Activated CD8-positive, alpha-beta T cell treated with anti-CD3 and anti-CD28 coated beads for 36 hours (primary cell): ENCODE data around the gene SLC25A10. TPM values are rescaled to one million over a fixed set of nuclear protein-coding genes. Genes with fewer than 3 reads are reported as not detected.
A peak's percentile ranks its signal among the peaks of the same experiment; 100 is the strongest.
"Not testable (repeated sequence)": the region's sequence is repeated elsewhere in the genome, so short reads cannot be mapped to it uniquely, and the experiment has no call there.

Experiments
- ATAC-seq: fragments of 200-7000 bp; cut with Tn5 transposase; one replicate; pipeline ENCODE4 v1.10.0; 2021; ENCODE audit warnings: mild to moderate bottlenecking, moderate library complexity
- CTCF ChIA-PET: fragments of 350-600 bp; sonication (Branson Sonifier 250); formaldehyde crosslinking; loops from one replicate; lab custom pipeline; 2021; ENCODE audit warnings: antibody characterized with exemption; lab: Charles Lee
- POLR2A ChIA-PET: fragments of 350-600 bp; sonication (Branson Sonifier 250); formaldehyde crosslinking; loops from one replicate; lab custom pipeline; 2021; ENCODE audit warnings: antibody characterized with exemption; lab: Charles Lee
- DNase-seq: peaks from one replicate; pipeline ENCODE4 v3.0.0-alpha.2; 2020
- H3K27ac Mint-ChIP-seq: one replicate; pipeline ENCODE4 v1.8.0; 2021; ENCODE audit warnings: mild to moderate bottlenecking, mixed read lengths
- H3K27me3 Mint-ChIP-seq: one replicate; pipeline ENCODE4 v1.8.0; 2021; ENCODE audit warnings: mixed read lengths
- H3K36me3 Mint-ChIP-seq: one replicate; pipeline ENCODE4 v1.8.0; 2021; ENCODE audit warnings: low read depth, mixed read lengths
- H3K4me1 Mint-ChIP-seq: one replicate; pipeline ENCODE4 v1.8.0; 2021; ENCODE audit warnings: low read depth, mixed read lengths
- H3K4me3 Mint-ChIP-seq: one replicate; pipeline ENCODE4 v1.8.0; 2021; ENCODE audit warnings: mild to moderate bottlenecking, moderate library complexity, mixed read lengths
- H3K9me3 Mint-ChIP-seq: one replicate; pipeline ENCODE4 v1.8.0; 2021; ENCODE audit warnings: mixed read lengths
- CTCF ChIP-seq: fragments of 200-600 bp; IDR thresholded peaks from one replicate; pipeline ENCODE4 v1.8.0; 2022; ENCODE audit warnings: antibody characterized with exemption, mild to moderate bottlenecking
- intact Hi-C: fragments of 100-400 bp; cut with micrococcal nuclease; formaldehyde crosslinking; loops from one replicate; pipeline ENCODE4 v1.10.0; 2022
- total RNA-seq, 2 experiments: library from RNA; stranded (reverse); gene quantifications; one replicate each; pipeline ENCODE4 v1.2.3, GENCODE V29; 2021

SLC25A10 gene
- total RNA-seq, 2 experiments from 2014 or later: 29.4 to 30.5 TPM

DNA sequence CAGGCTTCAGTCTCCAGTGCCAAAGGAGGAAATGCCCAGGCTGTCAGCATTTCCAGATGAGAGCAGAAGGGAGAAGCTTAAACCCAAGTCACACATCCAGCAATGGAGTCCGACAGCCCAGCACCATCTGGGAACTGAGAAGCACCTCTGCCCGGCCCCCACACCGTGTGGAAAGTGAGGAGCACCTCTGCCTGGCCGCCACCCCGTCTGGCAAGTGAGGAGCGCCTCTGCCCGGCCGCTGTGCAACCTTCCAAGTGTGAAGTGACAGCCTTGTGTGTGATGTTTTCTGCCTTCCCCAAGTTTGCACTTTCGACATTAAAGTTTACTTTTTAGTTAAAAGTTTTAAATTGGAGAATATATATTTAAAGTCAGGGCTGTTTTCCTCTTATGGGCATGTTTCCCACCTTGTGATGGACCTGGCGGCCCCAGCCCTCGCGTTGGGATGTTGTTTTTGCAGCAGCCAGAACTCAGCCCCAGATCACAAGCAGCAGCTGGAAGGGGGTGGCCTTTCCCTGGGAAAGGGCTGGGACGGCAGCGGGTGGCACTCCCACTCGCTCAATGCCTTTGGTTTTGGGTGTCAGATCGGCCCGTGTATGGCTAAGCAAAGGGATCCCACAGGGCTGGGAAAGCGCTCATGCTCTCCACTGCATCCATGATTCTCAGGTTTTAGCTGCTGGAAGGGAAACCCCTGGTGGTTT lies 38.4 kb upstream of the SLC25A10 start:
- TF ChIP-seq CTCF: no peak
- Mint-ChIP-seq H3K4me1 (peaks cover 7% of the 10 kb centered on the region), H3K9me3 (no peaks in the 10 kb centered on the region), H3K4me3 (no peak overlapping the region), H3K27ac (no peak overlapping the region), H3K27me3 (no peaks in the 10 kb centered on the region), H3K36me3 (peaks cover 39% of the 10 kb centered on the region)
- POLR2A ChIA-PET: interaction anchor here (0.6 to 1.2 kb wide), 7 partner anchors 8 to 306 kb away, joined by 3 to 7 read pairs (median 4); partner anchors contain the start of genes ARL16, HGS and MRPL12
- ATAC-seq (no peak), DNase-seq (no peak)
- intact Hi-C loops: no loop called here
- CTCF ChIA-PET: interaction anchor here (2.5 kb wide), 1 partner anchor 11 kb away, joined by 11 read pairs; the partner anchor contains the start of genes ARL16 and HGS

GRCh38 chr17:81675515-81676221 lies 36.4 kb upstream of the SLC25A10 start:
- peaks cover 29% of the 10 kb centered on the region for H3K36me3 Mint-ChIP-seq
- H3K4me1 Mint-ChIP-seq, H3K9me3 Mint-ChIP-seq, H3K27me3 Mint-ChIP-seq, H3K27ac Mint-ChIP-seq, ATAC-seq, intact Hi-C loops, H3K4me3 Mint-ChIP-seq: not testable (repeated sequence)
- CTCF ChIA-PET: interaction anchor here (0.7 to 2.5 kb wide), 7 partner anchors 9 to 38 kb away, joined by 3 to 11 read pairs (median 3); partner anchors contain the start of genes ARL16, HGS and PDE6G
- POLR2A ChIA-PET: interaction anchor here (1.1 to 2.0 kb wide), 2 partner anchors 9 to 27 kb away, joined by 3 to 7 read pairs; partner anchors contain the start of genes CCDC137 and OXLD1
- TF ChIP-seq CTCF: peak; percentile 70
- peak; percentile 48 for DNase-seq

DNA sequence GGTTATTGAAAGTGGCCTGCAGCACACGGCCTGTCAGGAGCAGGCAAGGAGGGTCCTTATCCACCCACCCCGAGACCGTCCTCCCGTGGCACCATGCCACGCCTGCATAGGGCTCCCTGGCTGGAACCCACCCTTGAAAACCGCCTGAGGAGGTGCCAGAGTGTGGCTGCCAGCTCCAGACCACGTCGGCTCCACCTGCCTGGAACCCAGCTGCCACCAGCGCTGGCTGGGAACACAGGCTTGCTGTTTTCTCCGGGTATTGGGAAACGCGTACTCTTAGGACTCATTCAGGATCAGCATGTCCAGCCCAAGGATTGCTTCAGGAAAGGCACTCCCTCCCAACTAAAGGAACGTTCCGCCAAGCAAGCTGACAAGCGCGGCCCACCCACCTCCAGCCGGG lies 35.2 kb upstream of the SLC25A10 start:
- ATAC-seq (no peak), DNase-seq (no peak)
- TF ChIP-seq CTCF: no peak
- Mint-ChIP-seq H3K4me3 (no peak overlapping the region), H3K27me3 (no peaks in the 10 kb centered on the region), H3K27ac (no peak overlapping the region), H3K9me3 (no peaks in the 10 kb centered on the region), H3K36me3 (peaks cover 29% of the 10 kb centered on the region), H3K4me1 (peaks cover 9% of the 10 kb centered on the region)
- intact Hi-C loops: no loop called here
- ChIA-PET CTCF (interaction anchor here (1.8 kb wide), 1 partner anchor 25 kb away, joined by 4 read pairs; no protein-coding TSS in a partner anchor), POLR2A (interaction anchor here (0.6 to 2.0 kb wide), 3 partner anchors 9 to 212 kb away, joined by 3 to 7 read pairs (median 4); partner anchors contain the start of genes CCDC137 and OXLD1)

- intact Hi-C loops: no loop called here
- CTCF ChIA-PET: interaction anchor here (1.7 kb wide), 1 partner anchor 17 kb away, joined by 4 read pairs; no protein-coding TSS in a partner anchor
These were observed 31.9 kb upstream of the SLC25A10 start for GRCh38 chr17:81680150-81680549.

More at GRCh38 chr17:81680150-81680549, 31.9 kb upstream of the SLC25A10 start:
- no peak overlapping the region for H3K4me3 Mint-ChIP-seq
- H3K36me3 Mint-ChIP-seq: peaks cover 21% of the 10 kb centered on the region
- H3K4me1 Mint-ChIP-seq: peaks cover 23% of the 10 kb centered on the region
- H3K27me3 Mint-ChIP-seq: no peaks in the 10 kb centered on the region
- ATAC-seq (no peak), DNase-seq (no peak)
- H3K27ac Mint-ChIP-seq: no peak overlapping the region
- POLR2A ChIA-PET: interaction anchor here (1.3 to 2.1 kb wide), 3 partner anchors 14 to 163 kb away, joined by 3 to 7 read pairs (median 4); partner anchors contain the start of genes CCDC137, MRPL12 and OXLD1
- H3K9me3 Mint-ChIP-seq: no peaks in the 10 kb centered on the region
- no peak for TF ChIP-seq CTCF
